Immature natural killer cell (primary cell): Measurements from ENCODE around the gene RAB27B. TPM values are rescaled to one million over a fixed set of nuclear protein-coding genes. Genes with fewer than 3 reads are reported as not detected.

ENCODE experiments used
- DNase-seq, 3 donors: peaks; one replicate each; pipeline ENCODE4 v3.0.0; 2022; ENCODE audit warnings: mixed read lengths in 1 of 3
- H3K27ac Mint-ChIP-seq, 6 donors: one replicate each; pipeline ENCODE4 v1.8.0; 2020; ENCODE audit warnings: mixed read lengths in 6 of 6, mild to moderate bottlenecking in 5 of 6, inconsistent platforms in 4 of 6, moderate library complexity in 3 of 6
- H3K27me3 Mint-ChIP-seq, 3 donors: one replicate each; pipeline ENCODE4 v1.8.0; 2020 to 2021; ENCODE audit warnings: low read depth in 3 of 3, mild to moderate bottlenecking in 3 of 3, mixed read lengths in 3 of 3, moderate library complexity in 3 of 3, inconsistent platforms in 1 of 3
- H3K36me3 Mint-ChIP-seq, 3 donors: one replicate each; pipeline ENCODE4 v1.8.0; 2020; ENCODE audit warnings: mixed read lengths in 3 of 3, inconsistent platforms in 2 of 3, mild to moderate bottlenecking in 2 of 3
- H3K4me1 Mint-ChIP-seq, 2 donors: one replicate each; pipeline ENCODE4 v1.8.0; 2020; ENCODE audit warnings: inconsistent platforms in 2 of 2, mild to moderate bottlenecking in 2 of 2, mixed read lengths in 2 of 2, moderate library complexity in 1 of 2
- H3K4me3 Mint-ChIP-seq, 5 donors: one replicate each; pipeline ENCODE4 v1.8.0; 2020; ENCODE audit warnings: mild to moderate bottlenecking in 5 of 5, mixed read lengths in 5 of 5, inconsistent platforms in 3 of 5, moderate library complexity in 3 of 5
- H3K9me3 Mint-ChIP-seq, 6 donors: one replicate each; pipeline ENCODE4 v1.8.0; 2020; ENCODE audit warnings: mild to moderate bottlenecking in 6 of 6, mixed read lengths in 6 of 6, inconsistent platforms in 4 of 6, moderate library complexity in 3 of 6
- polyA plus RNA-seq, 3 donors: library from polyadenylated mRNA; unstranded; fragments of 300-500 nt; fragmentation: Illumina TruSeq; gene quantifications; one replicate each; pipeline ENCODE4 v1.2.3, GENCODE V29; 2021

The RAB27B gene
- polyA plus RNA-seq, 3 donors from 2014 or later, result 3.9 to 8.1 (median 6.3) TPM

DNA sequence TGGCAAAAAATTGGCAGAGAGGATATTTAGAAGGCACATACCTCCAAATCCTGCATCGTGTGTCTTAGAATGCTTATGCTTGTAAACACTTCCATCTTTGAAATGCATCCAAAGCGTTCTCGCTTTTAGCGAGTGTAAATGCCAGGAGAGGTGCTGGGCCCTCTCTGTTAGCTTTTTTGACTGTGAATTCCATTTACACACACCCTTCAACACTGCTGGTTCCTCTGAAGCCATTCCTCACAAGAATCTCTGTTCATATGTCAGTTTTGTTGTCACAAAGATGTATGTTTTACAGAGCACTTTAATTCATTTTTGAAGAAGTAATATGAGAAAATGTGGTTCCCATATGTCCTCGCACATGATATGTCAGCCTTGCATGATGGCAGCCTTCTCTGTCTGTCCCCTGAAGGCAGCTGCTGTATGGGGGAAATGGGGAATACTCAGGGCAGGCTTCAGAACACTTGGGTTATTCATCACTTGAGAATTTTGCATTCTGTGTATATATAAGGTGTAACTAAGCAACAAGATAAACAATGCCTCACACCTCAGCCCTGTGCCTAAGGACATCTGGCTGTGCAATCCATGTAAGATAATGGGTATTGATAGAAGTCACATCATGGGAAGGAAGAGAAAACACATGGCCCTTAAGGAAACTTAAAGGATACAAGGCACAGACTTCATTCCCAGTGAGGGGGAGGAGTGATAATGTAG, 52.3 kb downstream of the RAB27B start:
- Mint-ChIP-seq H3K9me3 (no peaks in the 10 kb centered on the region), H3K36me3 (peaks cover 38 to 50% (median 48%) of the 10 kb centered on the region in 3 donors), H3K27ac (no peak overlapping the region), H3K4me3 (no peak overlapping the region), H3K4me1 (peaks cover 0 to 20% of the 10 kb centered on the region in 2 donors), H3K27me3 (no peaks in the 10 kb centered on the region)
- DNase-seq, result no peak

DNA sequence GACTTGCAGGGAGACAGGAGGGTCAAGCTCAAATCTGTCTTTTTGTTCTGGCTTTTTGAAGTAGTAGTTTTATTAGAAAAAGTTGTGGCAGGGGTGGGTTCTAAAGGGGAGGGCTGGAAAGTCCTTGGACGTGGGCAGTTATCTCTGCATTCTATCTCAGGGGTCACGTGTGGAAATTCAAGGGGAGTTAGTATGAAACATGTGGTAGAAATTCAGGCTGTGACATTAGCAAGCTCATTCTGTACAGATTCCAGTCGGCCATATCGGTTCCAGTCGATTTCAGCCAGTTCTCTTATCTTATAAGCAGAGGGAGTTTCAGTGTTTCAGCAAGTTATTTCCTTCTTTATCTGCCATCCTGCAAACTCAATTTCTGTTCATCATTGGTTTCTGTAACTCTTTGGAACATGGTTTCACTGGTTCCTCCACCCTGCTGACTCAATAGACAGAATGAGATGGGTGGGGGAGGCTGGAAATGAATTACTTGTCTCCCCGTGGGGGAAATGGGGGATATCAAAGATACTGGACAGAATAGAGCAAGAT, 53.0 kb downstream of the RAB27B start:
- Mint-ChIP-seq H3K27me3 (no peaks in the 10 kb centered on the region), H3K4me3 (no peak overlapping the region), H3K27ac (no peak overlapping the region), H3K4me1 (peaks cover 0 to 12% of the 10 kb centered on the region in 2 donors), H3K36me3 (peaks cover 41 to 55% (median 54%) of the 10 kb centered on the region in 3 donors), H3K9me3 (no peaks in the 10 kb centered on the region)
- DNase-seq, result no peak

DNA sequence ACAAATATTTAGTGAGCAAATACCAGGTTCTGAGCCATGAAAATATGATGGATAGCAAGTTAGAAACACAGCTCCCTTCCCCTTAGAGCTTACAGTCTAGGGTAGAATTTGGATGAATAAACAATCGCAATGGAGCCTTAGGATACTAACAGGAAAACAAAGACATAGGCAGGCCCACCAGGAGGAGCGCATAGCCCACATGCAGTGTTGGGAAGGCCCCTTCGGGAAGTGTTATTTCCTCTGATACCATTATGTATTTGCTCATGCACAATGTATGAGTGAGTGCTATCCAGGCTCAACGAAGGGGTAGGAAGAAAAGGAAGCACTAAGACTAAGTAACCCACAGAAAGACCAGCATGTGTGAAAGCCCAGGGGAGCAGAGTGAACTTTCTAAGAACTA, 54.0 kb downstream of the RAB27B start:
- Mint-ChIP-seq H3K36me3 (peaks cover 39 to 55% (median 54%) of the 10 kb centered on the region in 3 donors), H3K4me3 (no peak overlapping the region), H3K9me3 (no peaks in the 10 kb centered on the region), H3K27ac (no peak overlapping the region), H3K27me3 (no peaks in the 10 kb centered on the region), H3K4me1 (peaks cover 0 to 2% of the 10 kb centered on the region in 2 donors)
- DNase-seq, result no peak

GRCh38 chr18:54883816-54884604, 55.7 kb downstream of the RAB27B start:
- H3K27me3 Mint-ChIP-seq, result no peaks in the 10 kb centered on the region
- H3K9me3 Mint-ChIP-seq, result no peaks in the 10 kb centered on the region
- no peak overlapping the region for H3K27ac Mint-ChIP-seq
- peaks cover 41 to 67% (median 58%) of the 10 kb centered on the region in 3 donors for H3K36me3 Mint-ChIP-seq
- H3K4me1 Mint-ChIP-seq, result no peaks in the 10 kb centered on the region
- no peak overlapping the region for H3K4me3 Mint-ChIP-seq
- DNase-seq, result no peak

DNA sequence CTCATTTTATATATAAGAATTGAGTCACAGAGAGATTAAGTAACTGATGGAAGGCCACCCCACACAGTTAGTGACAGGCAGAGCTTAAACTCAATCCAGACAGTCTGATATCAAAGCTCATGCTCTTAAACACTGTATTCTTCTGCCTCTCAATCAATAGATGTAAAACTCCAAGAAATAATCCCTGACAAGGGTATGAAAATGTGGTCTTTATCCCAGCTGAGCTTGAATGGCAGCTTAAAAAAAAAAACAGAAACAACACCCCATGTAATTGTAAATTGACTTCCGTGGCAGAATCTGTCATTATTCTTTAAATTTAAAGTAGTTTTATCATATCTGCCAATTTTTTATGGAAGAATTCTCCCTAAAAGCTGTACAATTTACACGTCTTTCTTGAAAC, 60.1 kb downstream of the RAB27B start:
- Mint-ChIP-seq H3K27ac (peak overlapping the region in 1 of 6 donors; percentile 9), H3K4me3 (no peak overlapping the region), H3K36me3 (peaks cover 29 to 67% (median 52%) of the 10 kb centered on the region in 3 donors), H3K9me3 (no peaks in the 10 kb centered on the region), H3K27me3 (no peaks in the 10 kb centered on the region), H3K4me1 (peaks cover 0 to 3% of the 10 kb centered on the region in 2 donors)
- DNase-seq, result no peak

- no peak overlapping the region for H3K4me3 Mint-ChIP-seq
- peaks cover 0 to 5% of the 10 kb centered on the region in 2 donors for H3K4me1 Mint-ChIP-seq
- no peaks in the 10 kb centered on the region for H3K9me3 Mint-ChIP-seq
- H3K27ac Mint-ChIP-seq, result no peak overlapping the region
- no peaks in the 10 kb centered on the region for H3K27me3 Mint-ChIP-seq
- peaks cover 29 to 67% (median 48%) of the 10 kb centered on the region in 3 donors for H3K36me3 Mint-ChIP-seq
- no peak for DNase-seq
Observed at GRCh38 chr18:54888933-54889332, 60.7 kb downstream of the RAB27B start.

DNA sequence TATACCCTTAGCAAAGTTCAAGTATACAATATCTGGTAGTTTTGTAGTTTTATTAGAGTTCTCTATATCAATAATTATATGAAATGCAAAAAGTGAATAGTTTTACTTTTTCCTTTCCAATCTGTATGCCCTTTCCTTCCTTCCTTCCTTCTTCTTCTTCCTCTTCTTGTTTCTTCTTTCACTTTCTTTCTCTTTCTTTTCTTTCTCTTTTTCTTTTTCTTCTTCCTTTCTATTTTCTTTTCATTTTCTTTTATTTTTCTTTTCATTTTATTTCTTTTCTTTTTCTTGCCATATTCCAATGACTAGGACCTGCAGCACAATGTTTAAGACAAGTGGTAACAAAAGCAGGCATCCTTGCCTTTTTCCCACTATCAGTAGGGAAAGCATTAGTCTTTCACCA, 71.2 kb downstream of the RAB27B start:
- Mint-ChIP-seq H3K36me3 (peaks cover 0 to 2% (median 2%) of the 10 kb centered on the region in 3 donors), H3K4me3 (no peak overlapping the region), H3K27me3 (no peaks in the 10 kb centered on the region), H3K27ac (no peak overlapping the region), H3K9me3 (no peaks in the 10 kb centered on the region), H3K4me1 (no peaks in the 10 kb centered on the region)
- no peak for DNase-seq

- H3K9me3 Mint-ChIP-seq, result peaks cover 0 to 2% (median 0%) of the 10 kb centered on the region in 6 donors
- no peak overlapping the region for H3K27ac Mint-ChIP-seq
- H3K36me3 Mint-ChIP-seq, result no peaks in the 10 kb centered on the region
- H3K27me3 Mint-ChIP-seq, result no peaks in the 10 kb centered on the region
- no peak for DNase-seq
- H3K4me3 Mint-ChIP-seq, result no peak overlapping the region
- no peaks in the 10 kb centered on the region for H3K4me1 Mint-ChIP-seq
Observed at GRCh38 chr18:54900290-54900689, 72.0 kb downstream of the RAB27B start.

DNA sequence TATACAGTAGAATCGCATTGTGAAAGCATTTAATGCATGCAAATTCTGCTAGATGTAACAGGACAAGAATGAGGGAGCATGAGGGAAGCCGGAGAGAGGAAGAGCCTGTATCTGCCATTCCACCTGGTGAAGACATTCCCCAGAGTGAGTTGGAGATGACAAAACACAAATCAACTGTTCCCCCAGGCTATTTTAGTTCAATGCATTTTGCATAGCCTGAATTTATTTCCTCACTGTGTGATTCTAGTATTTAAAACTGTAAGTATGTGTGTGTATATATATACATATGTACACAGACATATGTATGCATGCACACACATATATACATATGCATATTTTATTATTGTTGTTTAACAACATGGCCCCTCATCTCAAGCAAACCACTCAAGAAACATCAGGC, 76.3 kb downstream of the RAB27B start:
- H3K4me3 Mint-ChIP-seq, result no peak overlapping the region
- H3K27me3 Mint-ChIP-seq, result peaks cover 0 to 3% (median 2%) of the 10 kb centered on the region in 3 donors

DNA sequence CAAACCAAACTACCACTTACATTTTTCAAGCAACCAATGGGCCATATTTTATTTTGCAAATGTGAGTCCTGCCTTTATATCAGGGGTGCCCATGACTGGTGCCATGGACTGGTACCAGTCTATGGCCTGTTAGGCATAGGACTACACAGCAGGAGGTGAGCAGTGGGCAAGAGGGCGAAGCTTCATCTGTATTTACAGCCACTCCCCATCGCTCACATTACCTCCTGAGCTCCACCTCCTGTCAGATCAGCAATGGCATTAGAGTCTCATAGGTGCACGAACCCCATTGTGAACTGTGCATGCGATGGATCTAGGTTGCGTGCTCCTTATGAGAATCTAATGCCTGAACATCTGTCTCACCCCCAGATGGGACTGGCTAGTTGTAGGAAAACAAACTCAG, 77.4 kb downstream of the RAB27B start:
- no peak overlapping the region for H3K27ac Mint-ChIP-seq
- DNase-seq, result no peak
- H3K27me3 Mint-ChIP-seq, result peaks cover 0 to 3% (median 2%) of the 10 kb centered on the region in 3 donors
- H3K9me3 Mint-ChIP-seq, result peaks cover 0 to 2% (median 0%) of the 10 kb centered on the region in 6 donors
- no peaks in the 10 kb centered on the region for H3K4me1 Mint-ChIP-seq
- H3K4me3 Mint-ChIP-seq, result no peak overlapping the region
- no peaks in the 10 kb centered on the region for H3K36me3 Mint-ChIP-seq

More for the DNA sequence above, 76.3 kb downstream of the RAB27B start:
- Mint-ChIP-seq H3K36me3 (no peaks in the 10 kb centered on the region), H3K9me3 (peaks cover 0 to 2% (median 0%) of the 10 kb centered on the region in 6 donors), H3K4me1 (no peaks in the 10 kb centered on the region), H3K27ac (no peak overlapping the region)
- DNase-seq, result no peak

DNA sequence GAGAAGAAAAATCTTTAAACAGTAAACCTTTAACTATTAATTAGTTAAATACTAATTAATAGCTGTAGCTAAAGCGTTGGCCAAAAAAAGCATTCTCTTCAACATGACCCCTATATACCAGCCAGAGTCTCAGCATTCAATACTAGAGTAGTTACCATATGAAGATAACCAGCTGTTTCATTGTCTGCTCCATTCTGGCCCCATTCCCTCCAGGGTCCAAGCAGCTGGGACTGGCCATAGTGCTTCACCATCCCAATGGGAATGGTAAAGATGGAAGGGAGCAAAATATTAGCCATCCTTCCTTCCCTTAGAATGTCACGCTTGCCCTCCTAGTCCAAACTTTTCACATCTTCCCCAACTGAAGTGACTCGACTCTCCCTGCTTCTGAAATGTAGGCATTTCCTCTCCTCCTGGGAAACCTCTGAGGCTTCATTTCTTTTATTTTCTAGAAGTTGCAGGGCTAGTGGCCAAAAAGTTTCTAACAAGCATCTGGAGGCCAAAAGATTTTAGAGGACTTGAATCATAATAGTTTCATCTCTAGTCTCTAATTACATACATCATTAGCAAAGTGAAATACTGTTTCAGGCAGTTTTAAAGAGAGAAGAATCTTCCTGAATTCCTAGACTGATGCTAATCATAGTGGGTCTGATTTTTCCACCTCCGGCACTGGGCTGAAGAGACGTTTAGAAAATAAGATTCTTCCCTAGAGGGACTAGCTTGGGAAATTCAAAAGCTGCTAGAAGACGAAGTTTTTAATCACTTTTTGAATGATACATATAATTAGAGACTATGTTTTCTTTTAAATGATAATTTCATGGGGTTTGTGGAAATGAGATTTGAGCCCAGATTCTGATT, 78.3 kb downstream of the RAB27B start:
- no peaks in the 10 kb centered on the region for H3K36me3 Mint-ChIP-seq
- H3K27me3 Mint-ChIP-seq, result peaks cover 0 to 3% (median 2%) of the 10 kb centered on the region in 3 donors
- peaks cover 0 to 2% (median 0%) of the 10 kb centered on the region in 6 donors for H3K9me3 Mint-ChIP-seq
- no peak overlapping the region for H3K4me3 Mint-ChIP-seq
- H3K4me1 Mint-ChIP-seq, result no peaks in the 10 kb centered on the region
- no peak overlapping the region for H3K27ac Mint-ChIP-seq
- DNase-seq, result no peak

DNA sequence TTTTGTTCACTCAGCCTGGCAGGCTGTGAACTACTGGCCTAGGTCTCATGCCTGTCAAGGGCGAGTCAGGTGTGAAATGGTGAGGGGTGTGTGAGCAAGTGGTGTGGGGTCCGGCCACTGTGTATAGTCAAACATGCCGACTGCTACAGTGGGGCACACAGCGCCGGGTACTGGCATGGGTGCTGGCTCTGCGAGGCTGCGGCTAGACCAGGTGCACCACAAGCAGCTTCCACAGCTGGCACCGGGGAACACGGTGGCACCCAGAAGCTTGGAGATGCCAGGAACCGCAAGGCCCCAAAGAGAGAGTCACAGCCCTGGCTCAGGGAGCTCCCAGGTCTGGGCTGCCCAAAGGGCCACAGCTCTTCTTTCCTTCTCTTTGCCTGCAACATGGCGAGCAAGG, 81.3 kb downstream of the RAB27B start:
- Mint-ChIP-seq H3K27ac (no peak overlapping the region), H3K27me3 (peaks cover 0 to 3% (median 2%) of the 10 kb centered on the region in 3 donors), H3K4me1 (no peaks in the 10 kb centered on the region), H3K9me3 (peaks cover 0 to 2% (median 0%) of the 10 kb centered on the region in 6 donors), H3K4me3 (no peak overlapping the region), H3K36me3 (no peaks in the 10 kb centered on the region)
- DNase-seq, result no peak

DNA sequence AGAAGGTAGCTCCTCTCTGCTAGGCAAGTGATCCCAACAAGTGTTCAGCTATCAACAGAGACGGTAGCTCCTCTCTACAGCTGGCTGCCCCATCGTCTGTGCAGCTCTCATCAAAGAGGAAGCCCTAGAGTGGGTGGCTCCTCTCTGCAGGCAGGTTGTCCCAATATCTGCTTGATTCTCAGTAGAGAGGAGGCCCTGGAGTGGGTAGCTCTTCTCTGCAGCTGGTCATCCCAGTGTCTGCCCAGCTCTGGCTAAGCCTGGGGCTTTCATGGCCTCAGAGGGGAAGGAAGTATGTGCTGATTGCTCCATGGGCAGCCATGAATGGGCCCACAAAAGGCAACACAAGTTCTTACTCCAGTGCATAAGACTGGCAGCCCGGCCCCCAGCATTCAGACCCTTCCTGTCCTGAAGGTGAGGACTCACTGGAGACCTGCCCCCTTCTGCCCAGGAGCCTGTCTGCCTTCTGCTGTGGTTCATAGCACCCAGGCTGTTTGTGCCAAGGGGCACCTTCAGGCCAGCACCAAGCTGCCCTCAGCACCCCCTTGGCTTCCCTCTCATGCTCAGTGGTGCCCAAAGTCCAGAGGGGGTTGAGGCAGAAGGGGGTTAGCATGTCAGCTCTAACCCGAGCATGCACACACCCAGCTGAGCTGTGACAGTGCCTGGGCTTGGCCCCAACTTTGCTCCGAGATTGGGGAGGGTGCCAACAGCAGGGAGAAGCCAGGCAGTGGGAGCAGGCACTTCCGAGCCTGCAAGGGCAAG, 82.1 kb downstream of the RAB27B start:
- H3K4me1 Mint-ChIP-seq, result no peaks in the 10 kb centered on the region
- no peaks in the 10 kb centered on the region for H3K9me3 Mint-ChIP-seq
- no peak overlapping the region for H3K27ac Mint-ChIP-seq
- H3K27me3 Mint-ChIP-seq, result peaks cover 0 to 3% (median 2%) of the 10 kb centered on the region in 3 donors
- DNase-seq, result no peak
- H3K36me3 Mint-ChIP-seq, result no peaks in the 10 kb centered on the region
- no peak overlapping the region for H3K4me3 Mint-ChIP-seq
